Activated naive CD4-positive, alpha-beta T cell treated with anti-CD3 and anti-CD28 coated beads for 36 hours (primary cell): ENCODE measurements around the gene CTU1. TPM values are rescaled to one million over a fixed set of nuclear protein-coding genes. Genes with fewer than 3 reads are reported as not detected.

Source experiments
- CTCF ChIA-PET: fragments of 350-600 bp; sonication (Branson Sonifier 250); formaldehyde crosslinking; loops from one replicate; lab custom pipeline; 2021; ENCODE audit warnings: antibody characterized with exemption; lab: Charles Lee
- DNase-seq: peaks from one replicate; pipeline ENCODE4 v3.0.0-alpha.2; 2020
- H3K27ac Mint-ChIP-seq: one replicate; pipeline ENCODE4 v1.8.0; 2021; ENCODE audit warnings: mild to moderate bottlenecking, mixed read lengths
- H3K27me3 Mint-ChIP-seq: one replicate; pipeline ENCODE4 v1.8.0; 2021; ENCODE audit warnings: low read depth, mixed read lengths
- H3K36me3 Mint-ChIP-seq: one replicate; pipeline ENCODE4 v1.8.0; 2021; ENCODE audit warnings: low read depth, mixed read lengths
- H3K4me1 Mint-ChIP-seq: one replicate; pipeline ENCODE4 v1.8.0; 2021; ENCODE audit warnings: low read depth, mixed read lengths
- H3K4me3 Mint-ChIP-seq: one replicate; pipeline ENCODE4 v1.8.0; 2021; ENCODE audit warnings: mild to moderate bottlenecking, moderate library complexity, mixed read lengths
- H3K9me3 Mint-ChIP-seq: one replicate; pipeline ENCODE4 v1.8.0; 2021; ENCODE audit warnings: mixed read lengths
- intact Hi-C: fragments of 100-400 bp; cut with micrococcal nuclease; formaldehyde crosslinking; loops from one replicate; pipeline ENCODE4 v1.15.1; 2023
- total RNA-seq, 2 experiments: library from RNA; stranded (reverse); gene quantifications; one replicate each; pipeline ENCODE4 v1.2.3, GENCODE V29; 2021

CTU1 gene
- total RNA-seq, 2 experiments from 2014 or later: 9.2 to 9.9 TPM

DNA sequence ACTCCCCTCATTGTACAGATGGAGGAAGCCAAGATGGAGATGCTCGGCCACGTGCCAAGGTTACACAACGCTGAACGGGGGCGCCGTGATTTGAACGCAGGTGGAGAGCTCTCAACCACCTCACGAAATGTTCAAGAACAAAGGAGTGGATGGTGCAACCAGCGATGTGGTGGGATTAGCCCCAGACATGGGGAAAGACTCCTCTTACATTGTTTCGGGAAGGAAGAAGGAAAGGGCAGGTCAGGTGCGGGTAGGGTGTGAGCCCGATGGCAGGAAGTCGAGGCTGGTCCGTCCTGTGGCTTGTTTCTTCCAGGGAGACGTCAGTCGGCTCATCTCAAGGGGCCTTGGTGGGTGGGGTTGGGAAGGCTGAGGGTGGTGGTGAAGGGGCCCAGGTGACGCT is 18.4 kb downstream of the CTU1 start:
- intact Hi-C loops: no loop called here
- H3K27ac Mint-ChIP-seq: no peak overlapping the region
- H3K4me1 Mint-ChIP-seq: no peaks in the 10 kb centered on the region
- CTCF ChIA-PET: no interaction called here
- DNase-seq: no peak
- peaks cover 2% of the 10 kb centered on the region for H3K36me3 Mint-ChIP-seq
- no peaks in the 10 kb centered on the region for H3K27me3 Mint-ChIP-seq
- H3K9me3 Mint-ChIP-seq: no peaks in the 10 kb centered on the region
- no peak overlapping the region for H3K4me3 Mint-ChIP-seq

DNA sequence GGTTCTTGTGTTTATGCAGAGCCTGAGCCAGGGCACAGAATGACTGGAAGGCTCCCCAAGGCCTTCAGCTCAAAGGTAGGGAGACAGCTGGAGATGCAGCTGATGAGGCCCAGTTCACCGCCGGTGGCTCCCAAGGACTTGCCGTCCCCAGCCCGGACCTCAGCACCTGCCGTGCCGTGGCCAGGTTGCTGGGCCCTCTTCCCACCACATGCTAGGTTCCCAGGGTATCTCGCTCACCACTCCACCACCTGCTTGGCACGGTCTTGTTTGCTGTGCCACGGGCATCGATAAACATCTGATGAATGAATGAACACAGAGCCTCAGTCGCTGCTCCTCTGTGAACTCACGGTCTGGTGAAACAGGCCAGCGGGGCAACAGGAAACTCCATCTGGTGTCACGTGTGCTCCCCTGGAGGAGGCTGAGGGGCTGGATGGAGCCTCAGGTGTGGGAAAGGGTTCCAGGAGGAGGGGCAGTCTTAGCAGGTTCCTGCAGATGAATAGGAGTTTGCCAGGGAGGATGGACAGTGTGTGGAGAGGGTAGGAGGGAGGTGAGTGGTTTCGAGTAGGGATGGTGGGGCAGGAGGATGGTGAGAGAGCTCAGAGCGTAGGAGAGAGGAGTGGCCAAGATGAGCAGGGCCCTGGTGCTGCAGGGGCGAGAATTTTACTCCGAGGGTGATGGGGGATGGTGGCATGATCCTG is 21.9 kb downstream of the CTU1 start:
- H3K4me1 Mint-ChIP-seq: no peaks in the 10 kb centered on the region
- no peaks in the 10 kb centered on the region for H3K36me3 Mint-ChIP-seq
- no peak overlapping the region for H3K27ac Mint-ChIP-seq
- CTCF ChIA-PET: interaction anchor here (0.6 kb wide), 1 partner anchor 381 kb away, joined by 4 read pairs; no protein-coding TSS in a partner anchor
- intact Hi-C loops: no loop called here
- H3K4me3 Mint-ChIP-seq: no peak overlapping the region
- DNase-seq: no peak
- peaks cover 3% of the 10 kb centered on the region for H3K27me3 Mint-ChIP-seq
- H3K9me3 Mint-ChIP-seq: no peaks in the 10 kb centered on the region

DNA sequence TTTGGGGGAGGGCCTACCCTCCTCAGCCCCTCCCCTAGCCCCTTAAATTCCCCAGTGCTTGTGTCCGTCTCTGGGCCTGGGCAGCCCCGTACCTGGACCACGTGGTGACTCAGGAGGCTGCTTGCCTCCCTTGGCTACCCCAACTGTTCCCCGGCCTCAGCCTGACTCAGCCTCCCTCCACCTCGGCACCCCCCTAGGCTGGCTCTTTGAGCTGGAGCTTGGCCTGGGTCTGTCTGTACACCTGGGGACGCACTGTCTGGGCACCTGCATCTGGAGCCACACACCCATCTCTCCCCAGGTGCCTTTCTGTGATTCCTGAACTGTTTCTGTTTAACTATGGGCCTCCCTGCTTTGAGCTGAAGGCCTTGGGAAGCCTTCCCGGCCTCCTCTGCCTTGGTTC is 23.7 kb downstream of the CTU1 start:
- Mint-ChIP-seq H3K4me1 (no peaks in the 10 kb centered on the region), H3K27me3 (peaks cover 3% of the 10 kb centered on the region), H3K36me3 (no peaks in the 10 kb centered on the region), H3K27ac (no peak overlapping the region), H3K4me3 (no peak overlapping the region), H3K9me3 (no peaks in the 10 kb centered on the region)
- intact Hi-C loops: no loop called here
- CTCF ChIA-PET: no interaction called here
- DNase-seq: no peak

DNA sequence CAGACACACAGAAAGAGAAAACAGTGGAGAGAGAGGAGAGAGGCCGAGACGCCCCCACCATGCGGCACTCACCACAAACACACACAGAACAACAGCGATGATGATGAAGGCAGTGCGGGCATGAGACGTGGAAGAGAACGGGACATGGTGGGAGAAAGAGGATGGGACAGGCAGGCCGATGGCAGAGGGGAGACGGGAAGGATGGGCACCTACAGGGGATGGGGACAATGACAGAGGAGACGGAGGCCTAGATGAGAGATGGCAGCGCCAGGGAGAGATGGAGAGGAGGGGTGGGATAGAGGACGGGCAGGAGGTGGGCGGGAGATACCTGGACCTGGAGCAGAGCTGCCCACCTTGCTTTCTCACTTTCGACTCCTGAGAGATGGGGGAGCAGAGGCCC is 24.4 kb downstream of the CTU1 start:
- Mint-ChIP-seq H3K4me1 (no peaks in the 10 kb centered on the region), H3K36me3 (no peaks in the 10 kb centered on the region), H3K4me3 (no peak overlapping the region), H3K27ac (no peak overlapping the region), H3K27me3 (peaks cover 3% of the 10 kb centered on the region), H3K9me3 (no peaks in the 10 kb centered on the region)
- DNase-seq: no peak
- CTCF ChIA-PET: no interaction called here
- intact Hi-C loops: no loop called here

DNA sequence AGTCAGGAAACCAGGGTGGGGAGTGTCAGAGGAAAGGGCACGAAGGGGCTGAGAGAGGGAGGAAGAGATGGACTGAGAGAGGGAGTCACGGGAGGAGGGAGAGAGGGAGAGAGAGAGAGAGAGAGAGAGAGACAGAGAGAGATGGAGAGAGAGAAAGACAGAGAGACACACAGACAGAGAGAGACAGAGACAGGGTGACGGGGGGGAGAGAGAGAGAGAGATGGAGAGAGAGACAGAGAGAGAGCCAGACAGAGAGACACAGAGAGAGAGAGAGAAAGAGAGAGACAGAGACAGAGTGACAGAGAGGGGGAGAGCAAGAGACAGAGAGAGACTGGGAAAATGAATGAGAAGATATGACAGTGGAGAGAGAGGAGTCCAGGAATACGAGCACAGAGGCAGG is 25.0 kb downstream of the CTU1 start:
- H3K9me3 Mint-ChIP-seq: no peaks in the 10 kb centered on the region
- no peaks in the 10 kb centered on the region for H3K4me1 Mint-ChIP-seq
- intact Hi-C loops: no loop called here
- no peaks in the 10 kb centered on the region for H3K36me3 Mint-ChIP-seq
- no peak overlapping the region for H3K27ac Mint-ChIP-seq
- CTCF ChIA-PET: no interaction called here
- peaks cover 3% of the 10 kb centered on the region for H3K27me3 Mint-ChIP-seq
- no peak overlapping the region for H3K4me3 Mint-ChIP-seq
- DNase-seq: no peak

DNA sequence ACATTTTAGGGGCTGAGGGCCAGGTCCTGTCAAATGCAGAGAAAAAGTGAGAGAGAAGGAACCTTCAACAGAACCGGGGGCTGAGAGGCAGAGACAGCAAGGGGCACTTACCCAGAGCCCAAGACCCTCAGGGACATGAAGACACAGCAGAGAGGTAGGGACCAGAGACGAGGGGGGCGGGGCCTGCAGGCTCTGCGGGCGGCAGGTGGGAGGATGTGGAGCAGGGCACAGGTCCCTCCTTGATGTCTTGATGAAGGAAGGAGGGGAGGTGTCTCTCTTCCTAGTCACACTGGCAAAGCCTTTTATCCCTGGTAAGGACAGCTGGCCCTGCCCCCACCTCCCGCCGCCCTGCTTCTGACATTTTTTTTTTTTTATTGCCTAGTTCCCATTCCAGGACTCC is 25.6 kb downstream of the CTU1 start, which contains the start of gene KLK14:
KLK14 (minus strand) TSS at position 277 of the 400 bp plus-strand sequence; CDS start at position 4, 273 bp downstream.
- H3K27ac Mint-ChIP-seq: no peak within 1 kb of the TSS
- H3K4me1 Mint-ChIP-seq: no peaks in the 10 kb centered on the region
- H3K4me3 Mint-ChIP-seq: no peak within 1 kb of the TSS
- no peak for DNase-seq
- peaks cover 3% of the 10 kb centered on the region for H3K27me3 Mint-ChIP-seq
- no peaks in the 10 kb centered on the region for H3K9me3 Mint-ChIP-seq
- H3K36me3 Mint-ChIP-seq: no peaks in the 10 kb centered on the region
- CTCF ChIA-PET: no interaction called here
- intact Hi-C loops: no loop called here

DNA sequence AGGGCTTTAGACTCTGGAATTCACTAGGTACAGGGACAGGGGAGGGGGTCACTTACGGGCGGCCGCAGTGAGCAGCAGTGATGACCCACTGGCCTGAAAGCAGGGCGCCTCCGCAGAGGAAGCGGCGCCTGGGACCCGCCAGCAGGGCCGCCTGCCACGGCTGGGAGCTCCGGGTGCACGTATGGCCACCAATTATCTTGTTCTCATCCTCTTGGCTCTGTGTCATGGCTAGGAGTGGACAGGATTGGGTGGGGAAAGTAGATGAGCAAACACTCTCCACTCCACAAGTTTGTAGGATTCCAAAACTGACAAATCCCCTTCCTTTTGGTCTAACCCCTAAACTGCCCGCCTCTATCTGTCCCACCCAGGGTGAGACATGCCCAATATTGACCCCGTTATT is 26.7 kb downstream of the CTU1 start:
- H3K36me3 Mint-ChIP-seq: no peaks in the 10 kb centered on the region
- CTCF ChIA-PET: interaction anchor here (0.6 kb wide), 1 partner anchor 844 kb away, joined by 3 read pairs; no protein-coding TSS in a partner anchor
- DNase-seq: no peak
- no peak overlapping the region for H3K27ac Mint-ChIP-seq
- intact Hi-C loops: no loop called here
- no peak overlapping the region for H3K4me3 Mint-ChIP-seq
- H3K4me1 Mint-ChIP-seq: no peaks in the 10 kb centered on the region
- peaks cover 3% of the 10 kb centered on the region for H3K27me3 Mint-ChIP-seq
- H3K9me3 Mint-ChIP-seq: no peaks in the 10 kb centered on the region

DNA sequence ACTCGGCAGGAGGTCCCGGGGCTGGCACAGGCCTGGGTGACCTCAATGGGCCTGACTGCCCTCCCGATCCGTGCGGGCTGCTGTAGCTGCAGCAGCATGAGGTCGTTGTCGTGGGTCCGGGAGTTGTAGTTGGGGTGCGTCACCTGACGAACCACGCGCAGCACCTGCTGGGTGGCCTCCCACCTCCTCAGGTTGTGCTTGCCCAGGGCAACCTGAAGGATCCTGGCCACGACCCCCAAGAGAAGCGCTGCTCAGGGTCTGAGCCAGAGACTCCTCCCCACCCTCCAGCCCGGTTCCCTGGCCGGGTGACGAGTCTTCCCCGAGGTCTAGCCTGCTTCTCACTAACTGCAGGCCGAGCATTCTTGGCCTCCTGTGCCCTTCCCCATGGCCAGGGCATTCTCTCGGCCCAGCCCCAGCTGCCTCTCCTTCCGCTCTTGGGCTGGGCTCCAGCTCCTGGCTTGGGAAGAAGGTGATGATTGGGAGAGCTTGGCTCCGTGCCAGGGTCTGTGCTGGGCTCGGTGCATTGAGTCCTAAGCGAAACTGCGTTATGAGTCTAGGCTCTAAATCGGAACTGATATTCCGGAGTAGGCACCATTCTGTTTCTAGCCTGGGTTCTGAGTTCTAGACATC is 28.6 kb downstream of the CTU1 start:
- Mint-ChIP-seq H3K36me3 (no peaks in the 10 kb centered on the region), H3K9me3 (no peaks in the 10 kb centered on the region), H3K4me1 (no peaks in the 10 kb centered on the region), H3K27me3 (peaks cover 3% of the 10 kb centered on the region), H3K4me3 (no peak overlapping the region), H3K27ac (no peak overlapping the region)
- DNase-seq: no peak
- CTCF ChIA-PET: no interaction called here
- intact Hi-C loops: no loop called here

DNA sequence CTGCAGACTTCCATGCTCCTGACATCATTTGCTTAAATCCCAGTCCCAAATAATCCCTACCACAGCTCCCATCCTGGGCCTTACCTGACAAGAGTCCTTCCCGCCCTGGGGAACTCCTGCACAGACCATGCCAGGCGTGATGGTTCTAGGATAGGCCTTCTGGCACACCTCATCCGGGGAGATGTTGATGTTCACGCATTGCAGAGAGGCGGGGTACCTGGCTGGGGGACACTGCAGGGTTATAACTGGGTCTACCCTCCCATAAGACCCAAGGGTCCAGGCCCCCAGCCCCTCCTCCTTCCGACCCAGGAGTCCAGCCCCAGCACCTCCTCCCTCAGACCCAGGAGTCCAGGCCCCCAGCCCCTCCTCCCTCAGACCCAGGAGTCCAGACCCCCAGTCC is 29.5 kb downstream of the CTU1 start:
- H3K27me3 Mint-ChIP-seq: peaks cover 6% of the 10 kb centered on the region
- no peak for DNase-seq
- H3K4me1 Mint-ChIP-seq: no peaks in the 10 kb centered on the region
- CTCF ChIA-PET: no interaction called here
- H3K27ac Mint-ChIP-seq: no peak overlapping the region
- no peaks in the 10 kb centered on the region for H3K36me3 Mint-ChIP-seq
- H3K9me3 Mint-ChIP-seq: no peaks in the 10 kb centered on the region
- H3K4me3 Mint-ChIP-seq: no peak overlapping the region
- intact Hi-C loops: no loop called here

DNA sequence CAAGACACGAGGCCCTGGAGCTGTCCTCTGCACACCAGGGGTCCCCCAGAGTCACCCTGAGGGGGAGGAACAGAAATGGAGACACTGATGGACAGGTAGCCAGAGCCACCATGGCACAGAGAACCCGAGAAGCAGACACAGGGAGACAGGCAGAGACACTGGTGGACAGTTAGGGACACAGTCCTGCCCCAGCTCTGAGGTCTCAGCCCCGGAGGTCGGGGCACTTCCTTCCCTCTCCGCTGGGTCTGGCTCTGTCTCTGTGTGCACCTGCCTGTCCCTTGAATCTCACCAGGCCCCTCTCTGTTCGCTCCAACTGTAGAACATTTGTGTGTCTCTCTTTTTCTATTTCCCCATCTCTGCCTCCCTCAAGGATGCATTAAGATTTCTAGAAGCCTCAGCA is 30.1 kb downstream of the CTU1 start:
- H3K27ac Mint-ChIP-seq: no peak overlapping the region
- CTCF ChIA-PET: no interaction called here
- no peak overlapping the region for H3K4me3 Mint-ChIP-seq

DNA sequence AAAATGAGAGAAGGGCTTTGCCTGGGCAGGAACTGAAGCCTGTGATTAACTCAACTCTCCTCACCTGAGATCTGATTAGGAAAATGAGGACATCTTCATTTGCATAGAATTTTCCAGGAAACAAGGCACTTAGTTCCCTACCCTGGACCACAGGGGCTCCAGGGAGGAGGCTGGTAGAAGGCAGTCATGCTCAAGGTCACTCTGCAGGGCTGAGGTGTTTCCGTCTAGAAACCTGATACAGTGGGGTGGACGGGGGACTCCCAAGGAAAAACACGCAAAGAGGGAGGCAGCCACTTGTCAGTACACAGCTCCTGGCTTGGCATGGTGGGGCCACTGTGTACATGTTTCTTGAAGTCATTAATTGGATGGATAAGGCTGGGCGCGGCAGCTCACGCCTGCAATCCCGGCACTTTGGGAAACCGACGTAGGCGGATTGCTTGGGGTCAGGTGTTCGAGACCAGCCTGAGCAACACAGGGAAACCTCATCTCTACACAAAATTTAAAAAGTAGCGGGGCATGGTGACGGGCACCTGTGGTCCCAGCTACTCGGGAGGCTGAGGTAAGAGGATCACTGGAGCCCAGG is 31.5 kb downstream of the CTU1 start:
- Mint-ChIP-seq H3K27ac (no peak overlapping the region), H3K27me3 (peaks cover 7% of the 10 kb centered on the region), H3K9me3 (peaks cover 6% of the 10 kb centered on the region), H3K36me3 (no peaks in the 10 kb centered on the region), H3K4me3 (no peak overlapping the region), H3K4me1 (no peaks in the 10 kb centered on the region)
- CTCF ChIA-PET: interaction anchor here (0.6 kb wide), 1 partner anchor 247 kb away, joined by 4 read pairs; no protein-coding TSS in a partner anchor
- DNase-seq: no peak
- intact Hi-C loops: no loop called here

More for the DNA sequence above, 30.1 kb downstream of the CTU1 start:
- no peak for DNase-seq
- intact Hi-C loops: no loop called here
- Mint-ChIP-seq H3K27me3 (peaks cover 7% of the 10 kb centered on the region), H3K4me1 (no peaks in the 10 kb centered on the region), H3K36me3 (no peaks in the 10 kb centered on the region), H3K9me3 (peaks cover 6% of the 10 kb centered on the region)

DNA sequence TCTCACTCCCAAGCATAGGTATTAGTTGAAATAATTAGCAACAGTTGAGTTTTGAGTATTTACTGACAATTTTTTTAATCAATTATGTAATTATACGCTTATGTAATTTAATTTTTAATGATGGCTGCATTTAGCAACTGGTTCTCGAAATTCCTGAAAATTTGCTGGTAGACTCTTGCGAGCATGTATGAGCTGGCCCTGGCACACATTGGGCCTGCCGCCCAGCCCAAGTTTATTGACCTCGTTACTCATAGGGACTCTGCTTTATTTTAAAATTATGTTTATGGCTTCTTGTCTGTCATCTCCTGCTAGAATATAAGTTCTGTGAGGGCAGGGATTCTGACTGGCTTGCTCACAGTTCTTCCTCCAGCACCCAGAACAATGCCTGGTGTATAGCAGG is 32.2 kb downstream of the CTU1 start:
- Mint-ChIP-seq H3K4me3 (no peak overlapping the region), H3K27me3 (peaks cover 7% of the 10 kb centered on the region), H3K4me1 (no peaks in the 10 kb centered on the region), H3K36me3 (no peaks in the 10 kb centered on the region), H3K27ac (no peak overlapping the region), H3K9me3 (peaks cover 6% of the 10 kb centered on the region)
- no peak for DNase-seq
- intact Hi-C loops: no loop called here
- CTCF ChIA-PET: no interaction called here

DNA sequence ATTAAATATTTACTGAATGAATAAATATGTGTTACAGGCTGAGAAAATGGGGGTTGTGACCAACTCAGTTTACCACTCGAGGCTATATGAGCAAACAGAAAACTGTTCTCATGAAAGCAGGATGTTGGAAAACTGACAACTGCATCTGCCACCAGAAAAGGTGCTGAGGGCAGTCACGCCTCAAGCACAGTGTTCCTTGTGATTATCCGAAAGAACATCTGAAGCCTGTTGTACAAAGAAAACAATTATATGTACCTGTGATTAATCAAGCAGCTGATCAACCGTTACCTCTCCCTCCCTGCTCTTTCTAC is 37.2 kb downstream of the CTU1 start:
- no peak for DNase-seq
- H3K4me1 Mint-ChIP-seq: no peaks in the 10 kb centered on the region
- no peak overlapping the region for H3K27ac Mint-ChIP-seq
- no peak overlapping the region for H3K4me3 Mint-ChIP-seq
- intact Hi-C loops: no loop called here
- CTCF ChIA-PET: no interaction called here
- no peaks in the 10 kb centered on the region for H3K36me3 Mint-ChIP-seq
- peaks cover 20% of the 10 kb centered on the region for H3K27me3 Mint-ChIP-seq
- peaks cover 6% of the 10 kb centered on the region for H3K9me3 Mint-ChIP-seq
